Small intestine (tissue), 7 donors: ENCODE measurements around the gene CPED1. TPM values are rescaled to one million over a fixed set of nuclear protein-coding genes. Genes with fewer than 3 reads are reported as not detected.
A peak's percentile ranks its signal among the peaks of the same experiment; 100 is the strongest.

Experiments
- DNase-seq, 2 donors: peaks; one replicate each; pipeline versions ENCODE4 v3.0.0 to v3.0.0-alpha.2; 2013
- FAIRE-seq: peaks from 2 replicates; lab custom pipeline; 2012; peaks lifted over from hg19 to GRCh38; lab: Jason Lieb, UNC
- H3K27ac ChIP-seq, 3 donors: one replicate each; pipeline ENCODE4 v1.5.1; 2013; ENCODE audit warnings: low read length in 2 of 3, mild to moderate bottlenecking in 2 of 3, control low read depth in 1 of 3, inconsistent platforms in 1 of 3, low read depth in 1 of 3, moderate library complexity in 1 of 3
- H3K27me3 ChIP-seq, 3 donors: one replicate each; pipeline ENCODE4 v1.6.1; 2013; ENCODE audit warnings: low read length in 3 of 3, inconsistent platforms in 1 of 3; ENCODE audit not compliant: control insufficient read depth in 3 of 3, insufficient read depth in 3 of 3
- H3K36me3 ChIP-seq, 3 donors: one replicate each; pipeline ENCODE4 v1.6.1; 2013; ENCODE audit warnings: low read length in 3 of 3, inconsistent platforms in 1 of 3, low read depth in 1 of 3, mild to moderate bottlenecking in 1 of 3, moderate library complexity in 1 of 3; ENCODE audit not compliant: control insufficient read depth in 3 of 3, insufficient read depth in 2 of 3
- H3K4me1 ChIP-seq, 3 donors: one replicate each; pipeline ENCODE4 v1.6.1; 2013; ENCODE audit warnings: low read length in 2 of 3, inconsistent platforms in 1 of 3, low read depth in 1 of 3, mild to moderate bottlenecking in 1 of 3, moderate library complexity in 1 of 3; ENCODE audit not compliant: control insufficient read depth in 3 of 3, insufficient read depth in 2 of 3
- H3K4me3 ChIP-seq, 3 donors: one replicate each; pipeline ENCODE4 v1.5.1; 2013; ENCODE audit warnings: low read length in 3 of 3, control low read depth in 1 of 3, inconsistent platforms in 1 of 3, low read depth in 1 of 3, mild to moderate bottlenecking in 1 of 3, moderate library complexity in 1 of 3
- H3K9me3 ChIP-seq, 2 donors: one replicate each; pipeline ENCODE4 v1.6.1; 2013; ENCODE audit warnings: low read depth in 1 of 2, low read length in 1 of 2; ENCODE audit not compliant: control insufficient read depth in 2 of 2, insufficient read depth in 1 of 2
- WGBS, 3 donors: extraction: QIAGEN DNeasy Blood & Tissue Kit; methylation state at CpG; one replicate each; pipeline ENCODE4 v1.1.7; 2013; 5-methylcytosine and 5-hydroxymethylcytosine counted together
- polyA plus RNA-seq, 4 donors: library from polyadenylated mRNA; stranded (reverse) in 3 of 4; unstranded in 1 of 4; fragments of 200-250 nt in 3 of 4; fragments of 120-200 nt in 1 of 4; gene quantifications; one replicate each; pipeline versions ENCODE4 v1.2.1 to v1.2.3, GENCODE V29; 2013
- donor health status: healthy with polysubstance abuse.
- donor health status: control.
- donor health status: control.
- donor health status: Bipolar disorder and iron deficiency.
- donor health status: healthy.

The CPED1 gene
- polyA plus RNA-seq, 4 donors, result 0.22 to 8.7 (median 1.9) TPM

DNA sequence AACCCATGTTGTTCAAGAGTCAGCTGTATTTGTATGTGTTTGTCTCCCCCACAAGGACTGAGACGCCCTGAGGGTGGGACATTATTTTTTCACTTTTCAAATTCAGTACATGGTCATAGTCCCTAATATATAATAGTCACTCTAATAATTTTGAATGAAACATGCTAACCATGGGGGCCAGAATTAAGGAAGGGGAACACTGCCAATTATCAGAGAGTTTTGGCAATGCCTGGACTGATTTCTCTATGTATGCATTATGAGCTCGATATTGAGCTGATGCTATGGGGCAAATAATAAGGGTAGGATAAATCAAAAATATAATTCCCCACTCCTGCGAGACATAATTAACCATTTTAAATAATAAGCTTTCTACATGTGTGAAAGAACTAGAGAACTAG is 87.4 kb downstream of the CPED1 start:
- FAIRE-seq, result no peak
- DNase-seq, result no peak
- Histone ChIP-seq H3K4me1 (no peaks in the 10 kb centered on the region), H3K9me3 (no peaks in the 10 kb centered on the region), H3K27ac (no peak overlapping the region), H3K36me3 (no peaks in the 10 kb centered on the region), H3K4me3 (no peak overlapping the region), H3K27me3 (peaks cover 0 to 4% (median 0%) of the 10 kb centered on the region in 3 donors)
- 89 to 92% (median 90%) methylated on average over 3 of the region's 3 CpGs for WGBS, 3 donors

DNA sequence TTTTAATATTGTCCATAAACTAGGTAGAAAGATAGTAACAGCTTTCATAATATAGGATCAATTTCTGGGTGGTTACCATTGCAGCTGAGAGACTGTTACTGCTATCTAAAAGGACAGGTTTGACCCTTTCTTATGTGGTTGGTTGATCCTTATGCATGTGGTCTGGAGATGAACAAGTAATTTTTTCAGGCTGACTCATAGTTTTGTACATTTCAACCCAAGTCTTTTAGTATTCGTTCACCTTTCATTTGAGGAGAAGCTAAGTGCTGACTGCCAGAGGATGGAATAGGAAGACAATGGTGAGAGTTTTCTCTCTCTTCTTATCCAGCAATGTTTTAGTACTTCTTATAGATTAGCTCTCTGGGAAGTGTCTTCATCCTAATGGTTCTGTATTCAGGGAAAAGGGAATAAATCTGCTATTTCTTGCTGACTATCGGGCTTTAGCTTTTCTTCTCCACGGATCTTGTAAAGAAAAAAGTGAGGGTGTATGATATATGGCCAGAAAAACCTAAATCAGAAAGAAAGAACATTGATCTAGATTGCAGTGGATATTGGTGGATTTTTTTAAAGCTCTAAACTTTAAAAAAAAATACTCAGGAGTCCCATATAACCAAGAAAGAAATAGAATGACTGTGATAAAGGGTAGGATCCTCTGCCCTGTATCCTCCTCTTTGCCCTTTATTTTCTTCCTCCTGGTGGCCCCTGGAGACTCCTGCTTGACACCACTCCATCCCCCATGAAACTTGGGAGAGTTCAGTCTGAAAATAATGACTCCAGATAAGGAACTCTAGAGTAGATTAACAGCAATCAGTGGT is 88.0 kb downstream of the CPED1 start:
- 81 to 86% (median 82%) methylated on average over 3 of the region's 3 CpGs for WGBS, 3 donors
- Histone ChIP-seq H3K27me3 (peaks cover 0 to 4% (median 0%) of the 10 kb centered on the region in 3 donors), H3K36me3 (no peaks in the 10 kb centered on the region), H3K4me1 (no peaks in the 10 kb centered on the region), H3K9me3 (no peaks in the 10 kb centered on the region), H3K27ac (no peak overlapping the region), H3K4me3 (no peak overlapping the region)
- DNase-seq (no peak), FAIRE-seq (no peak)

DNA sequence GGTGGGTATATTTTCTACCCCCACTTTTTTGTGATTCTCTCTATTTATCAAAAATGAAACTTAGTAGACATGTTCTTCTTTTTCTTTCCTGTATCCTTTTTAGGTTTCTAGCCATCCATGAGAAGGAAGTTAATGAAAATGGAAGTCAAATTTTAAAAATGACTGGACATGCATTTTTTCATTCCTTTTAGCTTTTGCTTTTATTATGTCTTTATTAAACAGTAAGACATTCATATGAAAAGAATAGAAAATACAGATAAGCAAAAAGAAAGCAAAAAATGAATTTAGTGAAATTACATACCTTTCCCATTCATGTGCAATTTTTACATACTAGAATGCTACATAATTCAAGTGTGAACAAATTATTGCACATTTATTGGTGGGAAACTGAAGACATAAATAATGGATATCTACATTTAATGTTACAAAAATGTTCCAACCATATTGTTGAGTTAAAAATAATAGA is 88.7 kb downstream of the CPED1 start:
- FAIRE-seq (no peak), DNase-seq (no peak)
- Histone ChIP-seq H3K36me3 (no peaks in the 10 kb centered on the region), H3K4me1 (no peaks in the 10 kb centered on the region), H3K27ac (no peak overlapping the region), H3K27me3 (peaks cover 0 to 4% (median 0%) of the 10 kb centered on the region in 3 donors), H3K9me3 (no peaks in the 10 kb centered on the region), H3K4me3 (no peak overlapping the region)

DNA sequence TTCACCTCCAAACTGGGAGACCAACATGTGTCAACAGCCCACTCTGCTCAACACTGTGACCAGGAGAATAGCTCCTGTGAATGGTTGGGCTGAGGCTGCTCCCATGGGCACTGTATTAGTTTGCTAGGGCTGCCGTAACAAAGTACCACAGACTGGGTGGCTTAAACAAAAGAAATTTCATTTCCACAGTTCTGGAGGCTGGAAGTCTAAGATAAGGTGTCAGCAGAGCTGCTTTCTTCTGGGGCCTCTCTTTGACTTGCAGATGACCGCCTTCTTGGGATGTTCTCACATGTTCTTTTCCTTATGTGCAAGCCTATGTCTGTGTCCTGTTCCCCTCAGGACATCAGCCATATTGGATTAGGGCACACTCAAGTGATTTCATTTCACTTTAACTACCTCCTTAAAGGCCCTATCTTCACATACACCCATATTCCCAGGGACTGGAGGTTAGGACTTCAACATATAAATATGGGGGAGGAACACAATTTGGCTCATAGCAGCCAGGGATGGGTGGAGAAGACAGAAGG is 90.3 kb downstream of the CPED1 start:
- WGBS, 3 donors, result 91 to 93% (median 92%) methylated on average over 2 of the region's 2 CpGs
- no peak for FAIRE-seq
- H3K4me3 ChIP-seq, result no peak overlapping the region
- DNase-seq, result no peak
- no peaks in the 10 kb centered on the region for H3K36me3 ChIP-seq
- H3K27me3 ChIP-seq, result peaks cover 0 to 4% (median 0%) of the 10 kb centered on the region in 3 donors
- H3K27ac ChIP-seq, result no peak overlapping the region
- H3K9me3 ChIP-seq, result no peaks in the 10 kb centered on the region
- no peaks in the 10 kb centered on the region for H3K4me1 ChIP-seq

DNA sequence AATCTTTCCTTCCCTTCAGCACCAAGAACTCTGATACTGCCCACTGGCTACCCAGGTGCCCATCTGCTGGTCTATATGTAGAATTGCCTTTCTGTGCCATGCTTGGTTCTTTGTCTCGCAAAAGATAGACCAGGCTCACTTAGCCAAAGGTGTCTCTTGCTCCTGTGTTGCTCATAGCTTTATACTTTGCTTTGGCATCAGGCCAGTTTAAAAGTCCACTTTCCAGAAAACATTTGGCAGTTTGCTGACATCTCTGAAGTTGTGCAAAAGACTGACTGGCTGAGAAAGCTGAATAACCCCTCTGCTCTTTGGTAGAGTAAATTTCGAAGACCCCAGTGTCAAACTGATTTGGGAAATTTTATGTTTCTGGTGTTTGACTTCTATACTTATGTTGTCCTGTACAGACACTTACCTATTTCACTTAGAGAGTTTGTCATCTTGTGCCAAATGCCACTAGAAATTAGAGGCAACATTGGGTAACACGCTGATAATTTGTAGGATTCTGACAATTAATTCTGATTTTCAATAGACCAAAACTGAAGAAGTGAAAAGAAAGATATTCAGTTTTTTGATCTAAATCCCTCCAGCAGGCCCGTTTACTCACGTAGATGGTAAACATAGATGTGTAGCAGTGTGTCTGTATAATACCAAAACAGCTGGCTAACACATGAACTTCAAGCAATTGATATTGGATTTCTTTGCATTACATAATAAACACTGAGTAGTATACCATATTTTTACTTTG is 91.1 kb downstream of the CPED1 start:
- no peak overlapping the region for H3K27ac ChIP-seq
- 75 to 85% (median 78%) methylated on average over 5 of the region's 5 CpGs for WGBS, 3 donors
- no peak for DNase-seq

DNA sequence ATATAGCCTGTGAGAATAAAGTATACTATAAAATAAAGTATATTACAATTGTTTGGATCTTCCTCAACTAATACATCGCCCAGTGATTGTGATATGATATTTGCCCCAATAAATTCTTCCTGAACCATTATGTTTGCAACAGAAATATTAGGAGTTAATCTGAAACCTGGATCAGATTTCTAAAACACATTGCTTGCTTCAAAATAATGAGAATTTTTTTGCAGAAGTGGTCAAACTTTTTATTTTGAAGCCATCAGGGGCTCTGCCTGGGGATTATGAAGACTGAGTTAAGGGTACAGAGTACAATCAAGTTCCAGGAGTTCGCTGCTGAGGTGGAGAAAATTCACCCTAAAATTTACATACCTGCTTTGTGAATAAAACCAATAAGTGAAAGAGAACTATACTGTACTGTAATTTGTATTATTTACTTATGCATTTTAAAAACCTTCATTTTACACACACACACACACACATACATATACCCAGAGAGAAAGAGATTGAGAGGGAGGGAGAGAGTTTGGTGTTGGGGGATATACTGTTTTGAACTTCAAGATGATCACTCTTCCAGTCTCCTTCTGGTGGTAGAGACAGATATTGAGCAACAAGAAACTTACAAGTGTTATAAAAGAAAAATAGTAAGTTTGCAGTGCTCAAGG is 91.9 kb downstream of the CPED1 start:
- Histone ChIP-seq H3K27me3 (peaks cover 0 to 4% (median 0%) of the 10 kb centered on the region in 3 donors), H3K27ac (no peak overlapping the region), H3K4me3 (no peak overlapping the region), H3K36me3 (no peaks in the 10 kb centered on the region), H3K9me3 (no peaks in the 10 kb centered on the region), H3K4me1 (no peaks in the 10 kb centered on the region)
- DNase-seq (no peak), FAIRE-seq (no peak)
- WGBS, 3 donors, result 85 to 90% (median 87%) methylated on average over 2 of the region's 2 CpGs

More for the DNA sequence above, 91.1 kb downstream of the CPED1 start:
- FAIRE-seq, result no peak
- Histone ChIP-seq H3K9me3 (no peaks in the 10 kb centered on the region), H3K36me3 (no peaks in the 10 kb centered on the region), H3K4me1 (no peaks in the 10 kb centered on the region), H3K27me3 (peaks cover 0 to 4% (median 0%) of the 10 kb centered on the region in 3 donors), H3K4me3 (no peak overlapping the region)

DNA sequence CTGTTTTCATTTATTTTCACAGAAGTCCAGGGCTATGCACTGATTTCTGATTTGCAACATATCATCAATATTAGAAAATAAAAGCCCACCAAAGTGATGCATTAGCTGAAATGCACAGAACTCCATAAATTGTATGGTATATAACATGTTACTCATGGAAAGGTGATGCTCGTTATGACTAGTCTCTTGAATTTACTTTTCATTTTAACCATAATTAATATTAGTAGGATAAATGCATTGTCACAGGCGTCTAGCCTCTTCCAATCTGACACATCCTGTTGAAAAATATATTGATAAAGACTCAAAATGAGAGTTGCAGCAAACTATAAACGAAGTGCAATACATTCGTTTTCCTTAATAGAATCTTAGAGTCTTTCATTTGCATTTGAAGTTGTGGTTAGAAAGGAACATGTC is 92.4 kb downstream of the CPED1 start:
- no peak for DNase-seq
- Histone ChIP-seq H3K27me3 (peaks cover 0 to 4% (median 0%) of the 10 kb centered on the region in 3 donors), H3K36me3 (no peaks in the 10 kb centered on the region), H3K4me3 (no peak overlapping the region), H3K4me1 (no peaks in the 10 kb centered on the region), H3K9me3 (no peaks in the 10 kb centered on the region), H3K27ac (no peak overlapping the region)
- no peak for FAIRE-seq
- 62 to 74% (median 66%) methylated on average over 4 of the region's 4 CpGs for WGBS, 3 donors

DNA sequence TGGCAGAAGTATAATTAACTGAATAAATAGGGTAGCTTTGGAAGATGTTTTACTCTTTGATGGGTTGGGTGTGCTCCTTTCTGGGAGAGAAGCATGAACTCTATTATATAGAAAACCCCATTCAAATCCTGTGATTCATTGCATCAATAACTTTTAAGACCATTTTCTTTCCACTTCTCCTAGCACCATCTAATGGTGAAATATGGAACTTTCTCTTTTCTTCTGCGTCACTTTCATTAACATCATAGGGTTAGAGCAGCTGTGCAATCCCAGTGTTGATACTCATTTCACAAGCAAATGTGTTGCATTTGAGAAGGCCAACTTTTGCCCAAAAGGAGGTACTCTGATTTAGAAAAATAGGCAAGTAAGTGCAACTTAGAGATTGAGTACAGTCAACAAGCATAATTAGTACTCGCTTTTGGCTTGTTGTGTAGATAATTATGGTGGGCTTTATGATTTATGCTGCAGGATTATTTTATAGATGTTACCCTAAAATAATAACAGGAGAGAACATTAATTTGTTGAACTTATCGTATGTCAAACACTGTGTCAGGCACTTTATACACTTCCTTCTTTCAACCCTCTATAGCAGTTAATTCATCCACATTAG is 92.9 kb downstream of the CPED1 start:
- no peak overlapping the region for H3K27ac ChIP-seq
- peak; percentile 61 to 69 for DNase-seq
- 51 to 57% (median 52%) methylated on average over 3 of the region's 3 CpGs for WGBS, 3 donors

More for the DNA sequence above, 92.9 kb downstream of the CPED1 start:
- Histone ChIP-seq H3K4me1 (no peaks in the 10 kb centered on the region), H3K9me3 (no peaks in the 10 kb centered on the region), H3K4me3 (no peak overlapping the region), H3K36me3 (no peaks in the 10 kb centered on the region), H3K27me3 (peaks cover 0 to 4% (median 0%) of the 10 kb centered on the region in 3 donors)
- FAIRE-seq, result no peak
